GM21360 (cell line): ENCODE data around the gene MSH5.

Experiments
- ATAC-seq: cut with Tn5 transposase; IDR thresholded peaks from one replicate; pipeline ENCODE4 v1.9.1; 2021; ENCODE audit warnings: mild to moderate bottlenecking, moderate library complexity; ENCODE audit not compliant: unreplicated experiment

Gene MSH5

GRCh38 chr6:31728767-31729514, 10.9 kb upstream of the MSH5 start, which contains the start of gene DDAH2:
Gene DDAH2 (minus strand): TSS chr6:31729299. CDS start chr6:31729161, 138 bp downstream.
- ATAC-seq: no peak

GRCh38 chr6:31729515-31729978, 10.3 kb upstream of the MSH5 start:
- no peak for ATAC-seq

DNA sequence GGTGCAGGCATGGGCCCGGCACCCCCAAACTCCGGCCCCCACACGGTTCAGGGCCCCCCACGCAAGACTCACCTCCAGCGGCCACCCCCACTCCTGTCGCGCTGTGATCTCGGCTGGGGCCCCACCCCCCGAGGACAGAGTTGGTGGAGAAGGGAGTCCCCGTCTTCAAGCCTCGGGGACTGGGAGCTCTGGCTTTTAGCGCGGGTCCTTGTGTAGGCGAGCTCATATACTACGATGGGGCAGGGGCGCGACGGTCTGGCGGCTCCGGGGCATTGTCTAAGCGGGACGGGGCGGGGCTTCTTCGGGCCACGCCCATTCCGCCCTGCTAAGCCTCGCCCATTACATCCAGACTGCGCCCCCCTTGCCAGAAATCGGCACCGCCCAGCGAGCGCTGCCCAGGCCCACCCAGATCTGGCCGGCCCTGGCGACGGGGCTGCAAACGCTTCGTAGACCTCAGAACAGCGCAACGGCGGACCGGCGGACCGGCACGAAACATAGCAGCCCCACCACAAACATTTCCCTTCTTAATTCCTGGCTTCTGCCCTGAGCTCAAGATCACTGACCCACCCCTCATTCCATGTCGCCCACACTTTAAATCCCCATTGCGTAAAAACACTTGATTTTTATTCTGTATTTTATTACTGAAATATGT, 9.7 kb upstream of the MSH5 start:
- ATAC-seq: no peak

- no peak for ATAC-seq
Observed at GRCh38 chr6:31730631-31731086, 9.1 kb upstream of the MSH5 start.

DNA sequence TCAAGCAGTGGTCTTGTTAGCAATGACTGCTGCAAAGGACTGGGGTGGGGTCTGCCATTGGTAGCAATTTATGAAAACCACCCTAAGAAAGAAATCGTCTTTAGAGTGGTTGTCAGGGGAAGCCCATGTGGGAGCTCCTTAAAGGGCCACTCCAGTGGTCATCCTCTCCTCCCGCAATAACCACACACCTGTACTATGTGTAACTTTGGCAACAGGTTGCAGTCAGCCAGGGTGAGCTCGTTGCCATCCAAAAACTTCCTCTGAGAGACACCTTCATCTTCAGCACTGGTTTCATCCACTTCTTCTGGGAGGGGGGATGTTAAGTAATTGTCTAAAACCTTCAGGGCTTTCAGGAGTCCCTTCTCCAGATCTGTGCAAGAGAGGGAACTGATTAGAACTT, 7.8 kb upstream of the MSH5 start:
- ATAC-seq: no peak

DNA sequence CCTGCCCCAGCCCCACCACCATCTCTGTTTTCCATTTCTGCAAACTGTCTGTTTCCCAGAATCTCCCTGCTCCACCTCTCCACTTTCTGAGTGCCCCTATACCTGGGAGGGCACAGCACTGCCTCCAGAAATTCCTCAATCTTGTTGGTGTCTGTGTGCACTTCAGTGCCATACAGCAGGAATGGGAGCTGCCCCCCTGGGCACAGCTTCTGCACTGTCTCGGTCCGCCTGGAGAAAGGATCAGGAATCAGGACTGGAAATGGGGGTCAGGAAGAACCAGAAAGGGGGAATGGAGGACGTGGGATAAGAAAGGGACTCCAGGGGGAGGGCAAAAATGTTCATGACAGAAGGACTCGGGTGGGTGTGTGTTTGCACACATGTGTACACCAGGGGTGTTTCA, 6.1 kb upstream of the MSH5 start:
- ATAC-seq: no peak

DNA sequence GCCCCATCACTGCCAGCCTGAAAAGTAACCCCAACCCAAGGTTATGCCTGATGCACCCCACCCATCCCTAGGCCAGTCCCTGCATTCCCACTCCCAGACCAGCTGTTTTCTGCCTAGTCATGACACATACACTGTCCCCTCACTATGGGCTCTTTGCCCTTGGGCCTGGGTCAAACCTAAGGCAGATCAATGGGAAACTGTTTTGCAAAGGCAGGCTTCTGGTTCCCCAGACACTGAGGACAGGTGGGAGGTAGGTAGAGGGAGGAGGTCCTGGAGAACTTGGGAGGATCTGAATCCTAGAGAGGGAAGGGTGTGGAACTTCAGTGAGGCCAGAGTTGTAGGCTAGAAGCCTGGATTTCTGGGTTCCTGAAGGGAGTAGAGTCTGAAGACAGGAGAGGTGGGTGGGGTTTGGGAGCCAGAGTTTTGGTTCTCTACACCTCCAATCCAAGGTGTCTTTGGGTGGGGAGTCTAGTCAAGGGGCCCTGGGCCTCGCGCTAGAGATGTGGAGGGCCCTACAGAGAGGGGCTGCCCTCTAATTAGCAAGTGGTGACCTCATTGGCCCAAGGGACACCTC, 5.5 kb upstream of the MSH5 start:
- no peak for ATAC-seq

- ATAC-seq: no peak
Observed at GRCh38 chr6:31734821-31735406, 4.9 kb upstream of the MSH5 start.

DNA sequence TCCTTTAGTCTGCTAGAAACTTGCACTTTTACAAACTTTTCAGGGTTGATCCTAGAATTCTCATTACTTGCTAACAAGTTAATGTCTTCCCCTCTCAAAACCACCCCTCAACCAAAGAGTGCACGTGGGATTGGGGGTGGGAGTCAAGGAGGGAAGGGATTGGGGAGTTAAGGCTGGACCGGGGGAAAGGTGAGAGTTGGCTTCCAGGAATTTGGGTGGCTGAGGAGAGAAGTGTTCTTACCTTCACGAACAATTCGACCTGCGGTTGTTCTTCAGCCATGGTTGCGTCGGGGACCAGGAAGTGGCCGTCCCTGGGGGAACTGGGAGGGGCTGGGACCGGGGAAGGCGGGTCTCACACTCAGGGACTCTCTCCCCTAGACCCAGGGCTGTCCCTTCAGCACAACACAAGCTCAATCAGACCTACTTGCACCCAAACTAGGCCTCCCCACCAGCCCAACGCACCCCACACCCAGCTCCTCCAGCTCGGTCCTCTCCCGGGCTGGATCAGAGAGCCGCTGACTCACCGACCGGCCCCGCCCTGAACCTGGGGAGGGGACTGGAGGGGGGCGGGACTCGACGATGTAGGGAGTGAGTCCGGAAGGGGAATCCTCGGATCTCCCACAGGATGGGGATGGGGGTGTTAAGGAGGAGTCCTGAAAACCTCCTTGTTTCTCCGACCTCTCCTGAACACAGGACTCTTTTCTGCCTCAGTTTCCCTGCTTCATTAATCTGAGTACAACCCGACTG, 3.6 kb upstream of the MSH5 start, which contains the start of gene CLIC1:
TSS of gene CLIC1 (minus strand) at position 510 of the 747 bp plus-strand sequence. CDS start at position 280, 230 bp downstream.
- no peak for ATAC-seq

DNA sequence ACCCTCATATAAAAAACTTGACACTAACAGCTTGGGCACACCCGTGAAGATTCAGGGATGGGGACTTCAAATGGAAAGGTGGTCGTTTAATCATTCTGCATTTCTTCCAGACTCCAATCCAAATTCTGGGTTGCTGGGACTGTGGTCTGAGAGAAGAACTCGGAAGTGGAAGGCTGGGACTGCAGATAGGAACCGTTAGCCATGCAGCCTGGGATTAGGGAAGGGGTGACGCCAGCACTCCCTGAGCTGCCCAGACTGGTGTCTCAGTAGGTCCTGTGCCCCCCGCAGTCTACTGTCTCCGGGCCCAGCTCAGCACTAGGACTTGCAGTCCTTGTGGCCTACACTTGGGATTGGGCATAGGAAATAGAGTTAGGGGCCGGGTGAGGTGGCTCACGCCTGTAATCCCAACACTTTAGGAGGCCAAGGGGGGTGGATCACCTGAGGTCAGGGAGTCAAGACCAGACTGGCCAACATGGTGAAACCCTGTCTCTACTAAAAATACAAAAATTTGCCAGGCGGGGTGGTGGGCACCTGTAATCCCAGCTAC, 3.0 kb upstream of the MSH5 start:
- no peak for ATAC-seq

DNA sequence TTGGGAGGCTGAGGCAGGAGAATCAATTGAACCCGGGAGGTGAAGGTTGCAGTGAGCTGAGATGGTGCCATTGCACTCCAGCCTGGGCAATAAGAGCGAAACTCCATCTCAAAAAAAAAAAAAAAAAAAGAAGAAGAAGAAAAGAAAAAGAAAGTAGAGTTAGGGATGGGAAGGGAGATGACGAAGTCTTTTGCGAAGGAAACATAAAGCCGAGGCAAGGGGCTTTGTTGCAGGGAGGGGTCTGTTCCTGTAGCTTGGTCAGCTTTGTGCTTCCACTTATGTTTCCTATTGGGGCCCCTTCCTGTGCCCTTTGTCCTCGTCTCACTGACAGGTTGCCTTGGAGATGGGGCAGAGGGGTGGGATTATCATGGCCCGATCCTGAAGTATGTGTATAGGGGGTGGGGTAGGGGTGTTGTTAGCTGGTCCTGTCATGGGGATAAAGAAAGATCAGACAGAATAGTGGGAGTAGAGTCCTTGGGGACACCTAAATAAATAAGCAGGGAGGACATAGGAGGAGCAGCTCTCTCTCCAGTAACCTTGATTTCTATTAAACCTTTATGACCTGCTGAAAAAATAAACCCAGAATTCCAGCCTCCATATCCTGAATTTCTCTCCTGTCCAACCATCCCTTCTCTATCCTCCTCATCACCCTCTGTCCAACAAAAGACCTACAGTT, 2.4 kb upstream of the MSH5 start:
- no peak for ATAC-seq

DNA sequence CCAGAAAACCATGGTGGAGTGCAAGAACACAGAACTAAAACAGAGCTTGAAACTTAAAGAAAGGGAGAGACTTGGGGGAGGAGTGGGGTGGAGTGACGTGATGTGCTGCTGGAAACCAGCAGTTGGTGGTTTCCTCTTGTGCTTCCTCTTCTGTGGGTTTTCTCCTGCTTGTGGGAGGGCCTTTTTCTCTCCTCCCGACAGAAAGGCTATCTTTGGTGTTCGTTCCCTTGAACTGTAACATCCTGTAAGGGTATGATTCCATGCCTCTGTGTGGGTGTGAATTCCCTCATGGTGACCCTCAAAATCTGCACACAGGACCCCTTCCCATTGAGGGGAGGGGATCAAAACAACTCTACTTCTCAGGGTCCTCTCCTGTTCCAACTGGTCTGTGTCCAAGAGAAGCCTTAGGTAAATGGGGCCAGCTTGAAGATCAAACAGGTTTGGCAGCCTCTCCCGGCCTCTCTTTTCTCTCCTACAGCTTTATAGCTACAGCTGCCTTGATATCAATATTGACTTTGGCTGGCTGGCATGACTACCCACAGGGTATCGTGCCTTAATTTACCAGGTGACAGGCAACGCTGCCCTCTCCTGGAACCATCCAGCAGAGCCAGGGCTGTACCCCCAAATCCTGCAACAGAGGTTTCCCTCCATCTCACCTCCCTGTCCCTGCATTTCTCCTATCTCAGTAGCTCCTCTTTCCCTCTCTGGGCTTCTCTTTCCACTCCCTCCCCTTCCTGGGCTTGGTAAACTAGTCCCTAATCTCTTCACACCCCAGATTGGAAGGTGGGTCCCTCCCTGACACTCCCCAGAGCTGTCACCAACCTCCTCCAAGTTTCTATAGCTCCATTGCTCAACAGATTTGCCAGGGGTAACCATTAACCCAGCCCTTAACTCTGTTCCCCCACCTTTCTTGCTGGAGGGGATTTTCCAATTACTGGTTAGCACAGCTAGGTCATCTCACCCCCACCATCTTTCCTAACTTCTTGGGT, 1.5 kb upstream of the MSH5 start:
- no peak for ATAC-seq

- ATAC-seq: no peak
Observed at GRCh38 chr6:31740397-31741223, 805 bp downstream of the MSH5 start.

- ATAC-seq: no peak
Observed at GRCh38 chr6:31741815-31742214, 2.0 kb downstream of the MSH5 start.

DNA sequence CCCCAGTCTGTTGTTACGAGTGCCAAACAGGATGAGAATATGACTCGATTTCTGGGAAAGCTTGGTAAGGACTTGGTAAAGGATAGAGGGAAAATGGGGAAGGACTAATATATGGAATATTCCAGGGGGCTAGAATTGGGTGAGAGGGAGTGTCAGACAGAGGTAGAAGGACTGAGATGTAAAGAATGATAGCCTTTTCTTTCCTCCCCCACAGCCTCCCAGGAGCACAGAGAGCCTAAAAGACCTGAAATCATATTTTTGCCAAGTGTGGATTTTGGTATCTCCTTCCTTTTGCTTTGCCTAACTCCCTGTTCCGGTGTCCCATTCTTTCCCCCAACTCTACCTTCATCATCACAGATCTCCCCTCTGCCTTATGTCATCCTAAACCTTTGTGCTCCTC, 3.1 kb downstream of the MSH5 start:
- no peak for ATAC-seq

GRCh38 chr6:31744422-31744821, 4.6 kb downstream of the MSH5 start:
- no peak for ATAC-seq

- no peak for ATAC-seq
Observed at GRCh38 chr6:31749301-31750036, 9.7 kb downstream of the MSH5 start.
